GM19035 (cell line): ENCODE results near the gene GDPD5.
A peak's percentile ranks its signal among the peaks of the same experiment; 100 is the strongest.

Experiments used
- ATAC-seq: cut with Tn5 transposase; IDR thresholded peaks from one replicate; pipeline ENCODE4 v1.9.1; 2021; ENCODE audit not compliant: unreplicated experiment

GDPD5 gene

GRCh38 chr11:75525433-75526191 lies at the start of gene GDPD5:
Gene GDPD5, minus strand, starts transcription at chr11:75525941. Its CDS starts 48,206 bp downstream, at chr11:75477735.
- ATAC-seq: peak; percentile 81

GRCh38 chr11:75574698-75575602 lies 49.2 kb upstream of the GDPD5 start:
- ATAC-seq: no peak

GRCh38 chr11:75572744-75573143 lies 47.0 kb upstream of the GDPD5 start:
- ATAC-seq: no peak

GRCh38 chr11:75571625-75572024 lies 45.9 kb upstream of the GDPD5 start:
- ATAC-seq: no peak

- no peak for ATAC-seq
These were observed 44.9 kb upstream of the GDPD5 start for GRCh38 chr11:75570559-75571139.

GRCh38 chr11:75568616-75569219 lies 43.0 kb upstream of the GDPD5 start:
- no peak for ATAC-seq

GRCh38 chr11:75567971-75568370 lies 42.2 kb upstream of the GDPD5 start:
- ATAC-seq: no peak

GRCh38 chr11:75566763-75567279 lies 41.1 kb upstream of the GDPD5 start:
- ATAC-seq: no peak

GRCh38 chr11:75565916-75566762 lies 40.4 kb upstream of the GDPD5 start:
- ATAC-seq: no peak

GRCh38 chr11:75565221-75565814 lies 39.6 kb upstream of the GDPD5 start:
- ATAC-seq: no peak

GRCh38 chr11:75563978-75564552 lies 38.3 kb upstream of the GDPD5 start:
- no peak for ATAC-seq

- ATAC-seq: no peak
These were observed 37.8 kb upstream of the GDPD5 start for GRCh38 chr11:75563501-75563977.

GRCh38 chr11:75562836-75563484 lies 37.2 kb upstream of the GDPD5 start:
- ATAC-seq: no peak

- peak; percentile 67 for ATAC-seq
These were observed 36.5 kb upstream of the GDPD5 start, which contains the start of gene SERPINH1 for GRCh38 chr11:75562048-75562835. Gene SERPINH1, plus strand, starts transcription at chr11:75562253. Its CDS starts 4,097 bp downstream, at chr11:75566350.

- ATAC-seq: no peak
These were observed 35.8 kb upstream of the GDPD5 start for GRCh38 chr11:75561426-75562047.

- ATAC-seq: no peak
These were observed 34.9 kb upstream of the GDPD5 start for GRCh38 chr11:75560644-75561043.
